ENCODE data around the gene AGPAT4. TPM values are rescaled to one million over a fixed set of nuclear protein-coding genes. Genes with fewer than 3 reads are reported as not detected.

The AGPAT4 gene
- total RNA-seq, 2 donors from 2014 or later: 17.0 to 23.8 TPM

GRCh38 chr6:161192636-161193411 lies 81.0 kb downstream of the AGPAT4 start:
- no peak overlapping the region for H3K4me3 ChIP-seq
- no peaks in the 10 kb centered on the region for H3K4me1 ChIP-seq (ENCODE audit: control insufficient read depth in 1 of 2, low read depth in 2 of 2)
- no peaks in the 10 kb centered on the region for H3K36me3 ChIP-seq
- H3K27ac ChIP-seq: no peak overlapping the region
- no peaks in the 10 kb centered on the region for H3K9me3 ChIP-seq
- no peak for TF ChIP-seq CTCF (IDR thresholded peaks at IDR 0.05)
- no peak for ATAC-seq (ENCODE audit: insufficient number of reproducible peaks, low FRiP score, low read depth)
- DNase-seq (ENCODE audit: low spot score): no peak
- no peaks in the 10 kb centered on the region for H3K27me3 ChIP-seq (replicated peaks; ENCODE audit: insufficient read depth)

GRCh38 chr6:161191671-161192070 lies 82.2 kb downstream of the AGPAT4 start:
- Histone ChIP-seq H3K4me1 (ENCODE audit: control insufficient read depth in 1 of 2, low read depth in 2 of 2) (no peaks in the 10 kb centered on the region), H3K27ac (no peak overlapping the region), H3K9me3 (no peaks in the 10 kb centered on the region), H3K27me3 (replicated peaks; ENCODE audit: insufficient read depth) (no peaks in the 10 kb centered on the region), H3K36me3 (no peaks in the 10 kb centered on the region), H3K4me3 (no peak overlapping the region)
- no peak for TF ChIP-seq CTCF (IDR thresholded peaks at IDR 0.05)
- DNase-seq (ENCODE audit: low spot score) (no peak), ATAC-seq (ENCODE audit: insufficient number of reproducible peaks, low FRiP score, low read depth) (no peak)

- no peaks in the 10 kb centered on the region for H3K4me1 ChIP-seq (ENCODE audit: control insufficient read depth in 1 of 2, low read depth in 2 of 2)
- no peak for TF ChIP-seq CTCF (IDR thresholded peaks at IDR 0.05)
- no peak overlapping the region for H3K27ac ChIP-seq
- no peaks in the 10 kb centered on the region for H3K27me3 ChIP-seq (replicated peaks; ENCODE audit: insufficient read depth)
- no peaks in the 10 kb centered on the region for H3K36me3 ChIP-seq
- ATAC-seq (ENCODE audit: insufficient number of reproducible peaks, low FRiP score, low read depth) (no peak), DNase-seq (ENCODE audit: low spot score) (no peak)
- H3K4me3 ChIP-seq: no peak overlapping the region
- no peaks in the 10 kb centered on the region for H3K9me3 ChIP-seq
These were observed 82.9 kb downstream of the AGPAT4 start for GRCh38 chr6:161191007-161191406.

- H3K27me3 ChIP-seq (replicated peaks; ENCODE audit: insufficient read depth): no peaks in the 10 kb centered on the region
- TF ChIP-seq CTCF (IDR thresholded peaks at IDR 0.05): no peak
- no peaks in the 10 kb centered on the region for H3K36me3 ChIP-seq
These were observed 84.0 kb downstream of the AGPAT4 start for GRCh38 chr6:161189891-161190290.

GRCh38 chr6:161188547-161189465 lies 85.1 kb downstream of the AGPAT4 start:
- Histone ChIP-seq H3K4me1 (ENCODE audit: control insufficient read depth in 1 of 2, low read depth in 2 of 2) (no peaks in the 10 kb centered on the region), H3K27me3 (replicated peaks; ENCODE audit: insufficient read depth) (no peaks in the 10 kb centered on the region), H3K4me3 (no peak overlapping the region), H3K9me3 (no peaks in the 10 kb centered on the region), H3K36me3 (no peaks in the 10 kb centered on the region), H3K27ac (no peak overlapping the region)
- no peak for TF ChIP-seq CTCF (IDR thresholded peaks at IDR 0.05)
- DNase-seq (ENCODE audit: low spot score) (no peak), ATAC-seq (ENCODE audit: insufficient number of reproducible peaks, low FRiP score, low read depth) (no peak)

More at GRCh38 chr6:161189891-161190290, 84.0 kb downstream of the AGPAT4 start:
- H3K4me1 ChIP-seq (ENCODE audit: control insufficient read depth in 1 of 2, low read depth in 2 of 2): no peaks in the 10 kb centered on the region
- no peak for DNase-seq (ENCODE audit: low spot score)
- no peak overlapping the region for H3K27ac ChIP-seq
- no peaks in the 10 kb centered on the region for H3K9me3 ChIP-seq
- no peak for ATAC-seq (ENCODE audit: insufficient number of reproducible peaks, low FRiP score, low read depth)
- H3K4me3 ChIP-seq: no peak overlapping the region

Data from thoracic aorta (tissue), 2 donors.